WI38 (cell line): ENCODE results near the gene TOX3.

Source experiments
- H3K4me3 ChIP-seq: 2 replicates; pipeline ENCODE4 v1.5.1; 2011; ENCODE audit warnings: low read depth, mild to moderate bottlenecking, control low read depth, low read length
- TF ChIP-seq, protein P1 (sequence below): IDR thresholded peaks from 2 replicates; pipeline ENCODE4 v1.5.1; 2012; ENCODE audit warnings: low read depth, mild to moderate bottlenecking, control low read depth, low read length

TOX3 gene

DNA sequence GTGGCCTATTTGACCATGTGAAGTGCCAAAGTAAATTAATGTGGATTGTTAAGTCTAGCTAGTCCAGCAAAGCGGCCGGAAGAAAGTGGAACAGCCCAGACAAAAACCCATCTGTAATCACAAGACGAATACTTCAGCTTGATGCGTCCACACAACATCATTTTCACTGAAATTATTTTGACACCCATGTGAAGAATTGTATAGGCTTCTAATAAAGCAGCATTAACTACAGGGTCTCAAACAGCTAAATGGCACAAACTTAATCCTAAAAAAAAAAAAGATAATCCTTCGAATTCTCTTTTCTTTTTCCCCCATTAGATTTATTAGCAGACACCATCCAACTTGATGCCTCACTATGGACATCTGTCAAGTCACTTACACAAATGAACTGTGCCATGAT is 73.8 kb downstream of the TOX3 start:
- no peak overlapping the region for H3K4me3 ChIP-seq
- TF ChIP-seq, protein P1, sequence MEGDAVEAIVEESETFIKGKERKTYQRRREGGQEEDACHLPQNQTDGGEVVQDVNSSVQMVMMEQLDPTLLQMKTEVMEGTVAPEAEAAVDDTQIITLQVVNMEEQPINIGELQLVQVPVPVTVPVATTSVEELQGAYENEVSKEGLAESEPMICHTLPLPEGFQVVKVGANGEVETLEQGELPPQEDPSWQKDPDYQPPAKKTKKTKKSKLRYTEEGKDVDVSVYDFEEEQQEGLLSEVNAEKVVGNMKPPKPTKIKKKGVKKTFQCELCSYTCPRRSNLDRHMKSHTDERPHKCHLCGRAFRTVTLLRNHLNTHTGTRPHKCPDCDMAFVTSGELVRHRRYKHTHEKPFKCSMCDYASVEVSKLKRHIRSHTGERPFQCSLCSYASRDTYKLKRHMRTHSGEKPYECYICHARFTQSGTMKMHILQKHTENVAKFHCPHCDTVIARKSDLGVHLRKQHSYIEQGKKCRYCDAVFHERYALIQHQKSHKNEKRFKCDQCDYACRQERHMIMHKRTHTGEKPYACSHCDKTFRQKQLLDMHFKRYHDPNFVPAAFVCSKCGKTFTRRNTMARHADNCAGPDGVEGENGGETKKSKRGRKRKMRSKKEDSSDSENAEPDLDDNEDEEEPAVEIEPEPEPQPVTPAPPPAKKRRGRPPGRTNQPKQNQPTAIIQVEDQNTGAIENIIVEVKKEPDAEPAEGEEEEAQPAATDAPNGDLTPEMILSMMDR, result no peak

DNA sequence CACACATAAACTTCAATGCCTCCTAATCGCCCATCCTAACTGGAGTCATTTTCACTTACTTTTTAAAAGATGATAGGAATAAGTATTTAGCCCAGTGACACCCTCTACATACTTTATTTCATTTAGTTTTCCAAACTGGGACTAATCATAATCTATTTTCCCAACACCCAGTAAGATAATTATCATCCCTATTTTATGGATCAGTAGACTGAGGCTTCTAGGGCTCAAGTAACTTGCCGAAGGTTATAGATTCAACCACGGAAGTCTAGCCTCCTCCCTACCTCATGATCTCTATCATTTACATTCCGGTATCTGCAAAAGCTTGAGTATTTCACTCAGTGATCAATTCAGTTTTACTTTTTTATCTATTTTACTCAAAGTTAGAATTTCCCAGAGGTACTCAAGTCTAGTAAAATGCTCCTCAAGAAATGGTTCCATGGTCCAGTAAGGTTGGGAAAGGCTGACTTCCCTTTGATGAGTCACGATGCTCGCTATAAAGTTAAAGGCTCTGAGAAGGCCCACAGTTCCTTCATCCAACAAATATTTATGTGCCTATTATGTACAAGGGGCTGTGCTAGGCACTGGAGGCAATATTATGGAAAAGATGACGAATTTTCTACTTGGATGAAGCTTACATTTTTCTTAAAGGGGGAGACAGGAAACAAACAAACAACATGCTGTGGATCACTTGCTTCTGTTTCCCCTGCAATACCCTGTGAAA is 75.1 kb downstream of the TOX3 start:
- H3K4me3 ChIP-seq, result no peak overlapping the region
- TF ChIP-seq, protein P1, result no peak

DNA sequence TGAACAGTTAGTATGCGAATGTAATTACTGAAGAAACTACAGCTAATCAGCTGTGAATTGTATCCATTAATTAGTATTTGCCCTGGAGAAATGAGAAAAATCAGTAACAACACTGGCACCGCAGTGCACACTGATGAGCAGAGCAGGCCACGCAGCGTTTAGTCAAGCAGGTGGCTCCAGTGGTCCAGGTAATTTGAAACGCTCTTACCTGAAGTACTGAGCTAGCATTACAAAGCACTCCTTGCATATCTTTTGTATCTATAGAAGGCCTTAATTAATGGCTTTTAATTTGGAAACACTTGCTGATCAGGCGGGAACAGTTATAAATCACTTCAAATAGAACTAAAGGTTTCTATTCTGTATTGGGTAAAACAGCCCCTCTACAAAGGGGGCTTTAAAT is 76.4 kb downstream of the TOX3 start:
- TF ChIP-seq, protein P1, result no peak
- H3K4me3 ChIP-seq, result no peak overlapping the region

DNA sequence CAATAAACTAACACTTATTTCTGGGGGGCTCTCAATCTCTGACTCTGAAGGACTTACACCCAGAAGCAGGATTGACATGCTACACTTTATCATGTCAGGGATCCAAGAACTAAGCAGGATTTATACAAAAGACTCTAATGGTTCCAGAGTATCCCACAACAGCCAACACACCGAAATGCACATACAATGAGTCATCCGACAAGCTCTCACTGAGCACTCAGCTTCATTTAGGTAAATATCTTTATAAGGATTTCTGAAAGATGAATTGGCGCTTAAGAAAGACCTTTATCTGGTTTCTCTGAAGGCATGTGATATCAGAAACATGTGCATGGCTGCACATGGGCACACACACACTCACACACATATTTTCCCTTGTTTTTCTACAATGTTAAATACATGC is 77.2 kb downstream of the TOX3 start:
- no peak overlapping the region for H3K4me3 ChIP-seq
- TF ChIP-seq, protein P1, result no peak

DNA sequence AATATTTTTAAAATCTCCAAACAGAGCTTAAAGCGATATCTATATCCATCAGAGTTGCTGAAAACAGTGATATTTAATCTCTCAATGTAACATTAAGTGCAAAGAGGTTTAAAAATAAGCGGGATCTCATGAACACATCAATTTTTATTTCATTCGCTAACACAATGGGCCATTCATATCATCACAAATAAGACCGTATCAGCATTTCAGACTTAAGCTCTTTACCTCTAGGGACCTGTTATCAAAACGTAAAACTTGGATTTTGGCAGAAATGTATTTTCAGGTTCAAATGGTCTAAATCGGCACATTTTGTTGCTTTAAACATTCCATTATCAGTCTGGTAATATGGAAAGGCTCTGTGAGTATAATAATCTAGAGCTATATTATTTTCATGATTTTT is 77.9 kb downstream of the TOX3 start:
- TF ChIP-seq, protein P1, result no peak
- H3K4me3 ChIP-seq, result no peak overlapping the region

DNA sequence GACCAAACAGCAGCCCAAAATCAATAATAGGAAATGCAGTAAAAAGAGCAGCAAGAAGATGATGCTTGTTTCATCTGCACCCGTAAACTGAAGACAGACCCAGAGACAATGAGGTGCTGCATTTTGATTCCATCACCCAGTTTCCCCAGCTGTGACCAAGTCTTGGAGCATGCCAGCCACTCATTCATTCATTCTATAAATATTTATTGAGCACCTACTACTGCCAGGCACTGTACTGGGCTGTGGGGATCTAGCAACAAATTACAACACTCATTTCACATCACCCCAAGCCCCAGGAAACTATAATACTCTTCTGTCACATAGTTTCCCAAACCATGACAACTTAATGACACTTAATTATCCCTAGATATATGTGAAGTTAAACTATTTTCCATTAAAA is 79.2 kb downstream of the TOX3 start:
- TF ChIP-seq, protein P1, result no peak
- no peak overlapping the region for H3K4me3 ChIP-seq

DNA sequence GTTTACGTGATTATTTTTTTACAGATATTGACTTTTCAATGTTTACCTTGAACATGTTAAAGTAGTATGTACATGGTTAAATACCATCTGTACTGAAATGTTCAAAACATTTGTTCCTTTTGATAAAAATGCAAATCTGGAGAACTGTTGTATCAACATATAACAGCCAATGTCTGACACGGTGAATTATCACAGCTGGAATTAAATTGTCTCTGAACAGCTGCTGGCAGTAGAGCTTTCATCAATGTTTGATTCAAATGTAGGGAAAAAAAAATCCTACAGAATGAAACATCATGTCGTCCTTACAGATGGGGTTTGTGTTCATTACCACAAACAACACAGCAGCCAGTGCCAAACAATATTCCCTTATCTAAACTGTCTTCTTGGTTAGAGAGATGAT is 79.9 kb downstream of the TOX3 start:
- TF ChIP-seq, protein P1, result no peak
- H3K4me3 ChIP-seq, result no peak overlapping the region
